NCI-H2196 (cell line): ENCODE data around the gene MRPL3.

Experiments used
- DNase-seq: peaks from one replicate; lab custom pipeline; 2025; ENCODE audit not compliant: unreplicated experiment; lab: John Stamatoyannopoulos, UW

MRPL3 gene

DNA sequence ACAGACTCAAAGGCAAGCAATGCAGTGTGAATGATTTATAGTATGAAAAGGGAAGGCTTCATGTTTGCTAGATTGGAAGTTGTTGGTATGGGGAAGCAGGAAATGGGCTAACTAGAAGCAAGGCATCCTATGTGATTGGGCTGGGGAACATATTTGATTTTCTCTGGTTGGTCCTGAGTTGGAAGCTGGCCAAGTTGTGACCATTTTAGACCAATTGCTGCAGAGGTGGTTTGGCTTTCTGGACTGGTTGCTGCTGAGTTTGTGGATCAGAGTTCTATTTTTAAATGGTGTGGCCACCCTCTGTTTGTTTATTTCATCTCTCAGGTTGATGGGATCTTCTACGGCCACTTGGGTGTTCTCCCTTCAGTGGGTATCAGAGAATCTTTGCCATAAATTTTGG is 81.5 kb downstream of the MRPL3 start:
- no peak for DNase-seq

DNA sequence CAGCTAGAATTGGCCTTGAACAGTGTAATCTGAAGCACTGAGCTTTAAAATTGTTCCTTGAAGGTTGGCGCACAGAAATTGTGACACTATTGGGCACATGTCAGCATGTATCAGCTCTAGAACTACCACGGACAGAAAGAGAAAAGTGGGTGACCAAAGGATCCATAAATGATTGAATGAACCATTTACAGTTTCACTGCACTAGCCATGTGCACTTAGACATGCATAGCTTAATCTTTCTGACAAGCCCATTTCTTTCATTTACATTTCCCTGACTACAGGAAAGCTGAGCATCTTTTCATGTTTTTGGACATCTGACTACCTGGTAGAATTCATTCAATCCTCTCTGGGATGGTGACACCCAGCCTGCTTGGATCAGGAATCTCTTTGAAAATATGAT is 85.0 kb downstream of the MRPL3 start:
- DNase-seq = no peak
